Ovary (tissue), 3 donors: ENCODE results near the gene S100A16.

Source experiments
- CTCF ChIP-seq, 3 donors: fragments of 450-650 bp in 2 of 3; fragments of 200-600 bp in 1 of 3; IDR thresholded peaks; one replicate each; pipeline versions ENCODE4 v1.5.1 to v1.8.0; 2016 to 2022; ENCODE audit warnings: antibody characterized with exemption in 3 of 3, mild to moderate bottlenecking in 1 of 3
- EP300 ChIP-seq: sonication (generic); formaldehyde crosslinking; IDR thresholded peaks from one replicate; pipeline ENCODE4 v1.6.1; 2017; ENCODE audit warnings: antibody characterized with exemption
- donor health status: DM: no; HTN: no; CAD: no.

GRCh38 chr1:153565529-153566374 lies 47.2 kb downstream of the S100A16 start, which contains the start of gene S100A2:
- TF ChIP-seq CTCF (IDR thresholded peaks at IDR 0.05) (no peak), EP300 (no peak)
